Middle frontal gyrus (tissue), 1 donor: ENCODE results near the gene CAV1.

Experiments
- DNase-seq: peaks from one replicate; pipeline ENCODE4 v3.0.0-alpha.2; 2015; ENCODE audit warnings: low spot score; ENCODE audit errors: extremely low spot score

CAV1 gene

GRCh38 chr7:116503835-116504234 lies 21.0 kb upstream of the CAV1 start:
- DNase-seq, result no peak

- no peak for DNase-seq
Measured at GRCh38 chr7:116505278-116505677, 19.6 kb upstream of the CAV1 start.

- no peak for DNase-seq
Measured at GRCh38 chr7:116505823-116506222, 19.0 kb upstream of the CAV1 start.

GRCh38 chr7:116509982-116510579 lies 14.8 kb upstream of the CAV1 start:
- no peak for DNase-seq

- DNase-seq, result no peak
Measured at GRCh38 chr7:116510795-116511194, 14.0 kb upstream of the CAV1 start.

- DNase-seq, result no peak
Measured at GRCh38 chr7:116511552-116512519, 13.0 kb upstream of the CAV1 start.

- no peak for DNase-seq
Measured at GRCh38 chr7:116512520-116513188, 12.2 kb upstream of the CAV1 start.

- DNase-seq, result no peak
Measured at GRCh38 chr7:116515584-116515983, 9.3 kb upstream of the CAV1 start.

GRCh38 chr7:116516324-116516723 lies 8.5 kb upstream of the CAV1 start:
- DNase-seq, result no peak

GRCh38 chr7:116517626-116518025 lies 7.2 kb upstream of the CAV1 start:
- no peak for DNase-seq

GRCh38 chr7:116518961-116519360 lies 5.9 kb upstream of the CAV1 start:
- DNase-seq, result no peak

- no peak for DNase-seq
Measured at GRCh38 chr7:116521046-116521664, 3.7 kb upstream of the CAV1 start.

- DNase-seq, result no peak
Measured at GRCh38 chr7:116522247-116522646, 2.6 kb upstream of the CAV1 start.

- no peak for DNase-seq
Measured at GRCh38 chr7:116524221-116524608, 621 bp upstream of the CAV1 start.

- no peak for DNase-seq
Measured at GRCh38 chr7:116525298-116525912, 569 bp downstream of the CAV1 start.

GRCh38 chr7:116525913-116526861 lies 1.4 kb downstream of the CAV1 start:
- DNase-seq, result no peak

- DNase-seq, result no peak
Measured at GRCh38 chr7:116526897-116527296, 2.1 kb downstream of the CAV1 start.

GRCh38 chr7:116527521-116527920 lies 2.7 kb downstream of the CAV1 start:
- no peak for DNase-seq

GRCh38 chr7:116528008-116528789 lies 3.4 kb downstream of the CAV1 start:
- no peak for DNase-seq
